PC-3 (cell line): ENCODE measurements around the gene ZNF518A. TPM values are rescaled to one million over a fixed set of nuclear protein-coding genes. Genes with fewer than 3 reads are reported as not detected.
"Not testable (repeated sequence)": the region's sequence is repeated elsewhere in the genome, so short reads cannot be mapped to it uniquely, and the experiment has no call there.

Source experiments
- ATAC-seq: fragments of 200-7000 bp; cut with Tn5 transposase; 2 replicates; pipeline ENCODE4 v1.9.1; 2020; ENCODE audit warnings: mild to moderate bottlenecking, moderate library complexity
- BruUV-seq: library from RNA; stranded (reverse); fragments of 400-500 nt; replicated peaks from 2 replicates; lab custom pipeline; 2021; lab: Mats Ljungman, UMichigan
- CTCF ChIA-PET: fragments of 300-600 bp; sonication (Branson Sonifier 250); formaldehyde crosslinking; loops from one replicate; lab custom pipeline; 2022; ENCODE audit warnings: antibody characterized with exemption; lab: Charles Lee
- POLR2A ChIA-PET: fragments of 300-600 bp; sonication (Branson Sonifier 250); formaldehyde crosslinking; loops from one replicate; lab custom pipeline; 2022; ENCODE audit warnings: antibody characterized with exemption; ENCODE audit not compliant: unreplicated experiment; lab: Charles Lee
- DNase-seq: peaks from one replicate; pipeline ENCODE4 v3.0.0-alpha.2; 2015
- H2AFZ ChIP-seq: fragments of 300-600 bp; sonication (generic); 2 replicates; pipeline ENCODE4 v1.6.0; 2016; ENCODE audit warnings: antibody characterized with exemption, low read length
- H3F3A ChIP-seq: fragments of 300-600 bp; sonication (generic); one replicate; pipeline ENCODE4 v1.6.0; 2017; ENCODE audit warnings: antibody characterized with exemption, low read length, control low read depth, mild to moderate bottlenecking; ENCODE audit not compliant: unreplicated experiment
- H3K27ac ChIP-seq: fragments of 300-600 bp; sonication (generic); 2 replicates; pipeline ENCODE4 v1.5.1; 2016; ENCODE audit warnings: mild to moderate bottlenecking, low read length
- H3K27me3 ChIP-seq: fragments of 300-600 bp; sonication (generic); 2 replicates; pipeline ENCODE4 v1.6.1; 2016; ENCODE audit warnings: low read length, mixed read lengths
- H3K36me3 ChIP-seq: fragments of 300-600 bp; sonication (generic); 2 replicates; pipeline ENCODE4 v1.6.1; 2016; ENCODE audit warnings: low read depth, mixed run types, low read length, mixed read lengths
- H3K4me1 ChIP-seq: fragments of 300-600 bp; sonication (generic); 2 replicates; pipeline ENCODE4 v1.5.1; 2016; ENCODE audit warnings: low read length; ENCODE audit not compliant: insufficient read depth
- H3K4me2 ChIP-seq: fragments of 300-600 bp; sonication (generic); 2 replicates; pipeline ENCODE4 v1.6.0; 2016; ENCODE audit warnings: low read length
- H3K4me3 ChIP-seq: fragments of 300-600 bp; sonication (generic); 2 replicates; pipeline ENCODE4 v1.5.1; 2016; ENCODE audit warnings: mild to moderate bottlenecking, low read length, mixed read lengths
- H3K79me2 ChIP-seq: fragments of 300-600 bp; sonication (generic); 2 replicates; pipeline ENCODE4 v1.6.1; 2017; ENCODE audit warnings: low read length, mixed read lengths
- H3K9ac ChIP-seq: fragments of 300-600 bp; sonication (generic); 2 replicates; pipeline ENCODE4 v1.6.0; 2016; ENCODE audit warnings: mild to moderate bottlenecking, low read length
- H3K9me2 ChIP-seq: fragments of 300-600 bp; sonication (generic); replicated peaks from 2 replicates; pipeline ENCODE4 v1.6.1; 2016; ENCODE audit warnings: mixed run types, low read length, mixed read lengths
- H3K9me3 ChIP-seq: fragments of 300-600 bp; sonication (generic); 2 replicates; pipeline ENCODE4 v1.6.1; 2016; ENCODE audit warnings: low read length, mixed read lengths
- H4K20me1 ChIP-seq: fragments of 300-600 bp; sonication (generic); 2 replicates; pipeline ENCODE4 v1.6.1; 2016; ENCODE audit warnings: low read length, mixed read lengths
- CTCF ChIP-seq: fragments of 300-600 bp; sonication (generic); conservative IDR thresholded peaks from 2 replicates; pipeline ENCODE4 v1.5.1; 2017; ENCODE audit warnings: antibody characterized with exemption, low read depth, mild to moderate bottlenecking, low read length
- EZH2 ChIP-seq: fragments of 300-600 bp; sonication (generic); IDR thresholded peaks from one replicate; pipeline ENCODE4 v1.6.1; 2017; ENCODE audit warnings: antibody characterized with exemption, mild to moderate bottlenecking, low read length; ENCODE audit not compliant: unreplicated experiment
- EZH2phosphoT487 ChIP-seq: fragments of 300-600 bp; sonication (generic); IDR thresholded peaks from 2 replicates; pipeline ENCODE4 v1.6.1; 2018; ENCODE audit warnings: mild to moderate bottlenecking, antibody characterized with exemption, low read length, borderline replicate concordance
- intact Hi-C: fragments of 100-400 bp; cut with micrococcal nuclease; formaldehyde crosslinking; loops from 2 replicates; pipeline ENCODE4 v1.9.0; 2023
- total RNA-seq: library from RNA; depleted of rRNA; stranded (reverse); fragments of >200 nt; gene quantifications from 2 replicates; pipeline ENCODE4 v1.2.3, GENCODE V29; 2014

ZNF518A gene
- total RNA-seq, 1 experiment from 2014 or later: 0.69 TPM

GRCh38 chr10:96176985-96177384 lies 46.9 kb downstream of the ZNF518A start:
- Histone ChIP-seq H3K4me1 (no peaks in the 10 kb centered on the region), H3K4me2 (no peak overlapping the region), H3F3A (no peaks in the 10 kb centered on the region), H3K27ac (no peak overlapping the region), H3K9me2 (no peaks in the 10 kb centered on the region), H4K20me1 (no peaks in the 10 kb centered on the region), H2AFZ (no peak overlapping the region), H3K79me2 (no peaks in the 10 kb centered on the region), H3K9ac (no peak overlapping the region), H3K36me3 (no peaks in the 10 kb centered on the region), H3K4me3 (no peak overlapping the region), H3K9me3 (no peaks in the 10 kb centered on the region), H3K27me3 (no peaks in the 10 kb centered on the region)
- TF ChIP-seq CTCF (no peak), EZH2phosphoT487 (no peak), EZH2 (no peak)
- no TSS peak for BruUV-seq
- DNase-seq (no peak), ATAC-seq (no peak)
- POLR2A ChIA-PET: no interaction called here
- intact Hi-C loops: no loop called here
- CTCF ChIA-PET: no interaction called here

GRCh38 chr10:96188421-96188820 lies 58.3 kb downstream of the ZNF518A start:
- no peak overlapping the region for H3K9ac ChIP-seq
- BruUV-seq: no TSS peak
- POLR2A ChIA-PET: no interaction called here
- intact Hi-C loops: no loop called here
- TF ChIP-seq EZH2phosphoT487 (no peak), EZH2 (no peak), CTCF (no peak)
- H3K4me2 ChIP-seq: no peak overlapping the region
- DNase-seq (no peak), ATAC-seq (no peak)
- no peaks in the 10 kb centered on the region for H4K20me1 ChIP-seq
- no peaks in the 10 kb centered on the region for H3F3A ChIP-seq
- peaks cover 5% of the 10 kb centered on the region for H3K27me3 ChIP-seq
- no peak overlapping the region for H3K27ac ChIP-seq
- no peaks in the 10 kb centered on the region for H3K36me3 ChIP-seq
- CTCF ChIA-PET: no interaction called here
- no peak overlapping the region for H2AFZ ChIP-seq
- no peaks in the 10 kb centered on the region for H3K9me3 ChIP-seq
- H3K79me2 ChIP-seq: no peaks in the 10 kb centered on the region
- no peaks in the 10 kb centered on the region for H3K9me2 ChIP-seq
- no peaks in the 10 kb centered on the region for H3K4me1 ChIP-seq
- H3K4me3 ChIP-seq: no peak overlapping the region

- Histone ChIP-seq H3K27ac (no peak overlapping the region), H3K4me1 (no peaks in the 10 kb centered on the region), H3K79me2 (no peaks in the 10 kb centered on the region), H3K27me3 (peaks cover 10% of the 10 kb centered on the region), H3F3A (no peaks in the 10 kb centered on the region), H3K36me3 (no peaks in the 10 kb centered on the region), H3K4me2 (no peak overlapping the region), H3K9me3 (no peaks in the 10 kb centered on the region), H2AFZ (no peak overlapping the region), H4K20me1 (no peaks in the 10 kb centered on the region), H3K9ac (no peak overlapping the region), H3K9me2 (no peaks in the 10 kb centered on the region), H3K4me3 (no peak overlapping the region)
- POLR2A ChIA-PET: no interaction called here
- no TSS peak for BruUV-seq
- intact Hi-C loops: no loop called here
- CTCF ChIA-PET: no interaction called here
- no peak for ATAC-seq
- TF ChIP-seq CTCF (no peak), EZH2phosphoT487 (no peak), EZH2 (no peak)
- DNase-seq: no peak
Measured at GRCh38 chr10:96188916-96189315, 58.8 kb downstream of the ZNF518A start.

GRCh38 chr10:96189505-96189904 lies 59.4 kb downstream of the ZNF518A start:
- peaks cover 15% of the 10 kb centered on the region for H3K27me3 ChIP-seq
- CTCF ChIA-PET, POLR2A ChIA-PET, H3K9ac ChIP-seq, H3K36me3 ChIP-seq, H2AFZ ChIP-seq, H3K4me1 ChIP-seq, H3K27ac ChIP-seq, BruUV-seq, H3F3A ChIP-seq, DNase-seq, intact Hi-C loops, H3K4me3 ChIP-seq, H3K9me2 ChIP-seq, H3K79me2 ChIP-seq, H4K20me1 ChIP-seq, H3K4me2 ChIP-seq, ATAC-seq, H3K9me3 ChIP-seq: not testable (repeated sequence)
